HepG2 (cell line): ENCODE results near the gene MPHOSPH8. TPM values are rescaled to one million over a fixed set of nuclear protein-coding genes. Genes with fewer than 3 reads are reported as not detected.
"Not testable (repeated sequence)": the region's sequence is repeated elsewhere in the genome, so short reads cannot be mapped to it uniquely, and the experiment has no call there.

Source experiments
- ATAC-seq: fragments of 200-7000 bp; cut with Tn5 transposase; 3 replicates; pipeline ENCODE4 v1.9.1; 2020; ENCODE audit warnings: mild to moderate bottlenecking, moderate library complexity
- BruUV-seq: library from RNA; stranded (reverse); fragments of 400-500 nt; replicated peaks from 2 replicates; lab custom pipeline; 2021; lab: Mats Ljungman, UMichigan
- CTCF ChIA-PET: fragments of 300-600 bp; formaldehyde crosslinking; extraction: SDS; loops from one replicate; lab custom pipeline; 2021; ENCODE audit warnings: low total read pairs, inconsistent platforms, low intra/inter-chr PET ratio; lab: Yijun Ruan, JAX
- POLR2A ChIA-PET: fragments of 350-600 bp; sonication (Branson Sonifier 250); formaldehyde crosslinking; loops from one replicate; lab custom pipeline; 2020; ENCODE audit warnings: antibody characterized with exemption, inconsistent platforms; lab: Yijun Ruan, JAX
- DNase-seq: peaks from one replicate; pipeline ENCODE4 v3.0.0-alpha.2; 2015; ENCODE audit warnings: low spot score
- FAIRE-seq: peaks from 3 replicates; lab custom pipeline; 2011; peaks lifted over from hg19 to GRCh38; lab: Jason Lieb, UNC
- H2AFZ ChIP-seq: one replicate; pipeline ENCODE4 v1.6.1; 2011; ENCODE audit warnings: low read length, inconsistent platforms
- H3K27ac ChIP-seq: fragments of 300-600 bp; 3 replicates; pipeline ENCODE4 v1.8.0; 2011; ENCODE audit warnings: mixed run types, mild to moderate bottlenecking, mixed read lengths, low read length, inconsistent platforms; ENCODE audit not compliant: insufficient read depth; ENCODE audit errors: extremely low read length
- H3K27me3 ChIP-seq, 2 experiments: fragments of 200-600 bp in 1 of 2; 2 replicates in 1 of 2; 3 replicates in 1 of 2; pipeline versions ENCODE4 v1.6.0 to v1.8.0; 2011; ENCODE audit warnings: low read length in 2 of 2, mild to moderate bottlenecking in 2 of 2, moderate library complexity in 2 of 2, inconsistent platforms in 1 of 2; ENCODE audit not compliant: insufficient read depth in 2 of 2, control insufficient read depth in 1 of 2
- H3K36me3 ChIP-seq, 2 experiments: fragments of 200-600 bp in 1 of 2; replicated peaks in 1 of 2; 2 replicates in 1 of 2; 3 replicates in 1 of 2; pipeline versions ENCODE4 v1.5.1 to v1.8.0; 2011; ENCODE audit warnings: low read length in 2 of 2, inconsistent platforms in 1 of 2; ENCODE audit not compliant: insufficient read depth in 2 of 2, control insufficient read depth in 1 of 2
- H3K4me1 ChIP-seq: 2 replicates; pipeline ENCODE4 v1.5.1; 2012; ENCODE audit warnings: low read length, inconsistent platforms; ENCODE audit not compliant: insufficient read depth
- H3K4me2 ChIP-seq: 2 replicates; pipeline ENCODE4 v1.6.0; 2011; ENCODE audit warnings: low read depth, low read length, inconsistent platforms
- H3K4me3 ChIP-seq, 3 experiments: fragments of 200-600 bp in 1 of 3; sonication (generic), shearing (Covaris generic) in 1 of 3; replicated peaks in 1 of 3; 2 replicates each; pipeline ENCODE4 v1.5.1; 2011 to 2016; ENCODE audit warnings: low read length in 3 of 3, inconsistent platforms in 2 of 3, low read depth in 2 of 3, mild to moderate bottlenecking in 2 of 3, control low read depth in 1 of 3, mixed read lengths in 1 of 3; ENCODE audit not compliant: insufficient read depth in 1 of 3
- H3K79me2 ChIP-seq: one replicate; pipeline ENCODE4 v1.6.1; 2011; ENCODE audit warnings: low read length, inconsistent platforms; ENCODE audit not compliant: insufficient read depth
- H3K9ac ChIP-seq: 2 replicates; pipeline ENCODE4 v1.6.0; 2011; ENCODE audit warnings: mild to moderate bottlenecking, low read depth, low read length, inconsistent platforms; ENCODE audit not compliant: insufficient read depth
- H3K9me3 ChIP-seq: 2 replicates; pipeline ENCODE4 v1.5.1; 2012; ENCODE audit warnings: mild to moderate bottlenecking, low read length
- H4K20me1 ChIP-seq: 2 replicates; pipeline ENCODE4 v1.6.0; 2011; ENCODE audit warnings: inconsistent platforms, mild to moderate bottlenecking, low read length, moderate library complexity; ENCODE audit not compliant: insufficient read depth
- JUND ChIP-seq: sonication (generic); formaldehyde crosslinking; IDR thresholded peaks from 2 replicates; pipeline ENCODE4 v1.8.0; 2022; ENCODE audit warnings: mild to moderate bottlenecking, missing genetic modification reagents
- ZNF367 ChIP-seq: sonication (generic); formaldehyde crosslinking; IDR thresholded peaks from 2 replicates; pipeline ENCODE4 v1.4.0; 2020; ENCODE audit warnings: missing genetic modification reagents, borderline replicate concordance
- WGBS: methylation state at CpG from one replicate; pipeline ENCODE4 v1.1.6; 2017; ENCODE audit warnings: low lambda C conversion rate; 5-methylcytosine and 5-hydroxymethylcytosine counted together
- in situ Hi-C: cut with HindIII; loops from 2 replicates; pipeline ENCODE4 v1.10.0; 2017; ENCODE audit warnings: low pct_unique_long_range_greater_than_20kb; ENCODE audit not compliant: extremely low pct_ligation_motif_present
- intact Hi-C: fragments of 100-400 bp; cut with micrococcal nuclease; formaldehyde crosslinking; loops from one replicate; pipeline ENCODE4 v1.10.0; 2022; ENCODE audit not compliant: unreplicated experiment
- polyA plus RNA-seq, 8 experiments: library from polyadenylated mRNA; depleted of rRNA in 3 of 8; stranded (reverse) in 7 of 8; unstranded in 1 of 8; fragments of >200 nt; fragmentation: Illumina TruSeq in 4 of 8; extraction: Trizol in 4 of 8; gene quantifications; 2 replicates each; pipeline versions ENCODE4 v1.2.1 to v1.2.3, GENCODE V29; 2011 to 2016; ENCODE audit warnings: low read depth in 4 of 8, missing spikeins in 1 of 8, mixed read lengths in 1 of 8; ENCODE audit not compliant: insufficient read depth in 1 of 8
- total RNA-seq, 5 experiments: library from RNA; depleted of rRNA; stranded (reverse); fragments of >200 nt; fragmentation: Illumina TruSeq; extraction: Trizol; gene quantifications; 2 replicates each; pipeline ENCODE4 v1.2.3, GENCODE V29; 2016; ENCODE audit warnings: low read depth in 1 of 5

The MPHOSPH8 gene
- total and polyA plus RNA-seq, 2 of the 13 experiments (the other 11 are each of a cell fraction or from before 2014, with no cell fraction given) = 17.3 to 20.9 TPM

DNA sequence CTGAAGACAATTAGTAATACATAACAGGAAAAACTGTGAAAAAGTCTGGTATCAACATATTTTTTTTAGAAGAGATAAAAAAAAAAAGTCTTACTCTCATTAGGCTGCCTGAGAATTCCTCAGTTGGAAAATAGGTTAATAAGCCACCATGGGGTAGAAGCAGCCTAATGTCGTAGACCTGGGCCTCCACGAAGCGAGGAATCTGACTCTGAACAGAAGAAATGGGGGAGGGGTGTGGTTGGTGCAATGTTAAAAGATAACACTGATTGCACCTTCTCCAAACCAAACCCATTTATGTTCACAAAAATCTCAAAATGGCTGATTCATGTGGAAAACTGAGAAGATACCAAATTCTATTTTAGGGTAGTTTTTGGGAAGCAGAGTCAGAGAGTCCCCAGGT lies 62.4 kb downstream of the MPHOSPH8 start:
- in situ Hi-C loops = no loop called here
- ATAC-seq (no peak), FAIRE-seq (no peak), DNase-seq (no peak)
- CTCF ChIA-PET = no interaction called here
- WGBS = 65% methylated on average over 3 of the region's 3 CpGs
- Histone ChIP-seq H2AFZ (no peak overlapping the region), H3K4me1 (no peaks in the 10 kb centered on the region), H3K27me3 (no peaks in the 10 kb centered on the region), H3K36me3 (peaks cover 2 to 8% of the 10 kb centered on the region in 2 experiments; a peak in 4 of 5 replicates), H3K4me3 (no peak overlapping the region), H3K79me2 (peaks cover 1% of the 10 kb centered on the region), H4K20me1 (no peaks in the 10 kb centered on the region), H3K9me3 (no peaks in the 10 kb centered on the region), H3K4me2 (no peak overlapping the region), H3K9ac (no peak overlapping the region), H3K27ac (no peak overlapping the region)
- POLR2A ChIA-PET = no interaction called here
- intact Hi-C loops = no loop called here
- BruUV-seq = no TSS peak
- TF ChIP-seq ZNF367 (CRISPR knock-in tag) = no peak
- TF ChIP-seq JUND (CRISPR knock-in tag) = no peak
- TF ChIP-seq, all 625 proteins: peak for 0

DNA sequence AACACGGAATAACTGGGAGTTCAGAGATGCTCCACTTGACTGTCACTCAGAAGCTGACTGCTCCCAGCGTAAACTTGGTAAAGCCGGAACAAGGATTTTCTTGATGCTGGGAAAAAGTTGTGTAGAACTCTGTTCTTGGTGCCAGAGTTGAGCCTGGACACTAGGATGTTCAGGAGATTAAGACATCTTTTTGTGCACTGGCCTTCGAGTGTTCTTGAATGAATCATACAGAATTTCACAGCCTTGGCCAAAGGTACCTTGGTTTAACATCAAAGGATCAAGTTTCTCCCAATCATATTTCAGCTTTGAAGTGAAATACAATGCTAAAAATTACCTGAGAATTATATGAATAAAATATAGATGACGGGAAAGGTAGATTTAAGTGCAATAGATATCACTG lies 67.5 kb downstream of the MPHOSPH8 start:
- BruUV-seq, H3K9me3 ChIP-seq, H4K20me1 ChIP-seq, H3K4me1 ChIP-seq, H3K9ac ChIP-seq, intact Hi-C loops, H3K27ac ChIP-seq, H3K36me3 ChIP-seq, H3K79me2 ChIP-seq, H3K4me3 ChIP-seq, CTCF ChIA-PET, in situ Hi-C loops, H3K4me2 ChIP-seq, H2AFZ ChIP-seq, POLR2A ChIA-PET, DNase-seq, ATAC-seq, H3K27me3 ChIP-seq: not testable (repeated sequence)
- peak; percentile 52 for FAIRE-seq
- 92% methylated on average over 3 of the region's 5 CpGs for WGBS

DNA sequence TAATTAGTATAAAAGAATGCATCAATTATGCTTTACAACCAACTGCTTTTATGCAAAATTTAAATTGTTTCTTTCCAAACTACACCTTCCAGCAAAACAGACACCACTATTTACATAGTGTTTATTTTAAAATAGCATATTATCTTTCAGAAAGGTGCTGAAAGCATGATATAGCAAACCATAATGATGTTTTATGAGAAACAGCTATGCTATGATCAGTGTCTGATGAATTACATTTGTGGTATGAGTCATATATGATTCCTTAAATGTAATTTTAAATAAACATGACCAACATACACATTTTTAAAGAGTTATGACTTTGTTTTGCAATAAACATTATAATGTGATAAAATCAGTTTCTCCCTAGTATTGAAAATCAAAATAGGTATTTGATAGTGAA lies 68.2 kb downstream of the MPHOSPH8 start:
- ATAC-seq, H4K20me1 ChIP-seq, in situ Hi-C loops, POLR2A ChIA-PET, H3K27ac ChIP-seq, H3K9ac ChIP-seq, intact Hi-C loops, H3K27me3 ChIP-seq, H3K4me3 ChIP-seq, DNase-seq, H3K4me1 ChIP-seq, BruUV-seq, H3K79me2 ChIP-seq, H3K4me2 ChIP-seq, H3K9me3 ChIP-seq, H3K36me3 ChIP-seq, FAIRE-seq, CTCF ChIA-PET, H2AFZ ChIP-seq: not testable (repeated sequence)

DNA sequence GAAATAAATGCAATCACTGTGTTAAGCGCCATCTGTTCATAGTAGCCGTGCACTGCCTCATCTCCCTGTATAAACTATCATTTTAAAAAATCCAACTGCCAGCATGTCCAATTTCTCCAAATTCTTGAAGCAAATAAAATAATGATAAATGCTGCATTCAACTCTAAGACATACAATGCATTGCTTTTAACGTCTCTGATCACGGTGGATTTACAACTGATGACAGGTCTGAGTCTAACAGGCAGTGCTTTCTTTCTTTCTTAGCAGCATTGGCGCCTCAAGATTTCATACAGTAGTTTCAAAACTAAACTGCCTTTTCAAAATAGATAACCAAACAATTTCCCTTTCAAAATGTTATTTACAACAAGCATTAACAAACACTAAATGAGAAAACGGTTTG lies 70.8 kb downstream of the MPHOSPH8 start:
- H3K27me3 ChIP-seq, H3K9me3 ChIP-seq, H3K9ac ChIP-seq, intact Hi-C loops, H3K4me2 ChIP-seq, ATAC-seq, H3K27ac ChIP-seq, FAIRE-seq, H3K36me3 ChIP-seq, CTCF ChIA-PET, POLR2A ChIA-PET, H4K20me1 ChIP-seq, H2AFZ ChIP-seq, in situ Hi-C loops, DNase-seq, H3K4me3 ChIP-seq, H3K79me2 ChIP-seq, H3K4me1 ChIP-seq, BruUV-seq: not testable (repeated sequence)
- WGBS = 79% methylated on average over 6 of the region's 6 CpGs
